ENCODE results near the gene BMPR1A.

The BMPR1A gene

DNA sequence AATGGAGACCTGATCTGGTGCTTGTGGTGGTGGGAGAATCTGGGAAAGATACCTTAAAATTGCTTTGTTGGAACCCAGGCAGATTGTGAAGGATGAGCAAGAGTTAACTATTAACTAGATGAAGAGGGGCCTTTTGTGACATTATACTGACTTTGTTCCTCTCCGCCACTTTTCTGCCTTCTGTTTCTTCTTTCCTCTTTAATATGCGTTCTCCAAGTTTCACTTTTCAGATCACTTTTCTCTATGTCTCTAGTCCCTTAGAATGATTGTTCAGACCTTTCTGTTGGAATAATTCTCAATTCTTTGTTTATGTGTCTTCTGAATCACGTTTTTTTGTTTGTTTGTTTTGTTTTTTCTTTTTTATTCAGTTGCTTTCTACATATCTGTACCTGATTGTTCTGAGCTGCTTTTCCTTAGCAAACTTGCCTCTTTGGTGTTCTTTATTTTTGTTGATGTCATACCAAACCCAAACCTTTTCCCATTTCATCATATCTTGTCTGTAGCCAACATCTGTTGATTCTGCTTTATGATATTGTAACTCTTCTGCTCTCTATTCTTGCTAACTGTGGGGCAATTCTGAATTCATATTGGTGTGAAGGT is 2.8 kb downstream of the BMPR1A start:
- no peak for DNase-seq

DNA sequence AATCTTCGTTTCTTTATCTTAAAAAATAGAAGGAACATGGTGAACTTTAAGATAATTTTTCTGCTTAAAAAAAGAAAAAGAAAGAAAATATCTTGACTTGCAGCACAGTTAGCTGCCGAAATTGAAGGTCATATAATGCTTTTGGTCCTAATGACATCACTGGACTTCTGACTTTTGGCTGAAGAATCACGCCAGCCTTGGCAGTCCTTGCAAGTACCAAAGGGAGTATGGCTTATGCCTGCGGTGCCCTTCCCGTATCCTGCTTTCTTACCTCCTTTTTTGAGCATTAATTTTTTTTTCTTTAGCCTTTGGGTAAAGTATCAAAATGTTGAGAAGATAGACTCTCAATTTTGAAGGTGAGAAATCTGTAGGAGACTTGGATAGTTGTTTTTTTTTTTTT is 7.0 kb downstream of the BMPR1A start:
- no peak for DNase-seq

DNA sequence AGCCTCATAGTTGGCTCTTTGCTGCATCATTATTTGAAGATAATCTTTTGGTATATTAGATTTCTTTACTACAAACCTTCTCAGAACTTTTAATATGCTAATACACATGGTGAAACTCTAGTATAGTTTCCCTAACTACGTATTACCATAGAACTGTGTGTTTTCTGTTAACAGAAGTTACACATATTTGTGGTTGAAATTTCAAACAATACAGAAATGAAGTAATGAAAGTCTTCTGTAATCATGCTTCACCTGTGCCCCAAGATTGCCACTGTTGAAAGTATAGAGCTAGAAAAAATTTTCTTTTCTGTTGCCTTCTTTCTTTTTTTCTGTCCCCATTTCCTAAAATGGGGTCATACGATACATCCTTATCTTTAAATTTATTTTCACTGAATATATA is 9.1 kb downstream of the BMPR1A start:
- no peak for DNase-seq

DNA sequence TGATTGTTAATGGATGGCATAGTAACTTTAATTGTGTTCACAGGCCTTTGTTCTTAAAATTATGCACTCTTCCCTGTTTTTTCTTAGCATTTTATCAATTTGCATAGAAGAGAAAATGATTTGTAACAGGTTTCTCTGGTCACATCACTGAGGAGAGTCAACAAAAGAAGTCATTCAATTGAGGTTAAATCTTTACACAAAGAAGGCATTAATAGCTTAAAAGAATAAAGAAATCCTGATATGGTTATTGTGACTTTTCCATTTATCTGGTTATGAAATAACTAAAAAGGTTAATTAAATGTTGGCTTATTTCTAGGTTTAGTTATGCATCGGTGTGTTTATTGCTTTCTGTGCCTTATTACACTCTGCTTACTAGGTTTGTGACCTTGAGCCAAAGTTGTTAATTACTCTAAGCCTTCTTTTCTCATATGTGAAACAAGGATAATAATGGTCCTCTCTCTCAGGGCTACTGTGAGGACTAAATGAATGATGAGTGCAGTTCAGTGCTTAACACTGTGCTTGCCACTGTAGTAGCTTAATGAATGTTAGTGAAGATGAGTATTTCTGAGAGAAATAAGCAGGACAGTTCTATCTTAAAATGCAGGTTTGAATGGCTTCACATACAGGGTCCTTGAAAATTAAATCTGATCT is 12.1 kb downstream of the BMPR1A start:
- no peak for DNase-seq

- DNase-seq: no peak
Observed at GRCh38 chr10:86769991-86770390, 13.6 kb downstream of the BMPR1A start.

DNA sequence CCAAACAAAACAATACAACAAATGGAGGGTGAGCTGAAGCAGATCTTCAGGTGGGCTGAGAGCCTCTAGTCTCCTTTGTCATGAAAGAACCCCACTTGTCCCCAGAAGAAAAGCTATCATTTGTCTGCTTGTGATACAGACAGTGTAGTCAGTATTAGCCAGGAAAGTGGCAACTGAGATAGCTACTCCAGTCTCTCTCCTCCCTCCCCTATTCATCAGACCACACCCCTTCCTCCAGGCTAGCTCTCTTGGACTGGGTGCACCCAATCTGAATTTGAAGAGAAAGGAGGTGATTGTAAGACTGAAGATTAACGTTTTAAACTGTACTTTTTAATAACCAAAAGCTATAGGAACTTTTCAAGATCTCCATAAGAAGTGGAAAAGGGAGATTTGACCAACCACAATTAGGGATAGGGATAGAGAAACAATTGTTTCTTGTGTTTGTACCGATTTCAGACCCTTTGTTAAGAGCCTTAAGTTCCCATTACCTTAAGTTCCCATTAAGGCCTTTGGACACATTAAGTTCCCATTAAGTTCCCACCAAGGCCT is 14.1 kb downstream of the BMPR1A start:
- no peak for DNase-seq

DNA sequence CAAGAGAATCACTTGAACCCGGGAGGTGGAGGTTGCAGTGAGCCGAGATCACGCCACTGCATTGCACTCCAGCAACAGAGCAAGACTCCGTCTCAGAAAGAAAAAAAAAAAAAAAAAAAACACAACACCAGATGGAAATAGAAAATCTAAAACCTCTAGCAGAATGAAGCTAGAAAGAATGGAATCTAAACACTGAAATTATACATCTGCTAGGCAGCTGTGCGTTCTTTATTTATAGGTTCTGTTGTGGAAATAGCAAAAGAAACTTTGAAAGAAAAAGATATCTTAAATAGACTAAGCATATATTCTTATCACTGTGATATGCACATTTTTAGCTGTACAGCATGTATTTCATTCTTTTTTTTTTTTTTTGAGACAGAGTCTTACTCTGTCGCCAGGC is 17.1 kb downstream of the BMPR1A start:
- DNase-seq: no peak

- DNase-seq: peak in 1 of 51 donors; percentile 19
Observed at GRCh38 chr10:86775056-86775869, 18.8 kb downstream of the BMPR1A start.

DNA sequence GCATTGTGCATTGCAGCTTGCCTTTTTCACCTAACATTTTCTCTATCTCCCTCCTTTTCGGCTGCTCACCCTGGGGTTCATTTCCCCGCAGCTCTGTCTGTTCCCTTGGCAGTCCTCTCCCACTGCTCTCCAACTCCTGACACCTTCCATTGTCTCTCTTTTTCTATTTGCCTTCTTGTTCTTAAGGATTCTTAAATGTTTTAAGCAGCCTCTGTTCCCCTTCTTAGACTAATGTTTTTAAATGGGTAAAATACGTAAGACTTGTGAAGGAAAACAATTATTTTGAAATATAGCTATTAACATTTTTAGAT is 19.4 kb downstream of the BMPR1A start:
- peak in 1 of 51 donors; percentile 39 for DNase-seq

DNA sequence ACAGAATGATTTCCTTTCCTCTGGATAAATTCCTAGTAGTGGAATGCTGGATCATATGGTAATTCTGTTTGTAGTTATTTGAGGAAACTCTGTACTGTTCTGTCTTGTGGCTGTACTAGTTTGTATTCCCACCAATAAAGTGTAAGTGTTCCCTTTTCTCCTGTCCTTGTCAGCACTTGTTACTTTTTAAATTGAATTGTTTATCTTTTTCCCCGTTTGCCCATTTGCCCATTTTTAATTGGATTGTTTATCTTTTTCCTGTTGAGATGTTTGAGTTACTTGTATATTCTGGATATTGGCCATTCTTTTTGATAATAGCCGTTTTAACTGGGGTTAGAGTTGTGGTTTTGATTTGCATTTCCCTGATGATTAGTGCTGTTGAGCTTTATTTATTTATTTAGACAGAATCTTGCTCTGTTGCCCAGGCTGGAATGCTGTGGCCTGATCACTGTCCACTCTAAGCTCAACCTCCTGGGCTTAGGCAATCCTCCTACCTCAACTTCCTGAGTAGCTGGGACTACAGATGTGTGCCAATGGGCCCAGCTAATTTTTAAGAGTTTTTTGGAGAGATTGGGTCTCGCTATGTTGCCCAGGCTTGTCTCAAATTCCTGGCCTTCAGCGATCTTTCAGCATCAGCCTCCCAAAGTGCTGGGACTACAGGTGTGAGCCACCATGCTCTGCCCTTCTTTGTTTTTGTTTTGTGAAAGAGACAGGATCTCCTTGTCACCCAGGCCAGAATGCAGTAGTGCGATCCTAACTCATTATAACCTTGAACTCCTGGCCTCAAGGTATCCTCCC is 23.0 kb downstream of the BMPR1A start:
- no peak for DNase-seq

DNA sequence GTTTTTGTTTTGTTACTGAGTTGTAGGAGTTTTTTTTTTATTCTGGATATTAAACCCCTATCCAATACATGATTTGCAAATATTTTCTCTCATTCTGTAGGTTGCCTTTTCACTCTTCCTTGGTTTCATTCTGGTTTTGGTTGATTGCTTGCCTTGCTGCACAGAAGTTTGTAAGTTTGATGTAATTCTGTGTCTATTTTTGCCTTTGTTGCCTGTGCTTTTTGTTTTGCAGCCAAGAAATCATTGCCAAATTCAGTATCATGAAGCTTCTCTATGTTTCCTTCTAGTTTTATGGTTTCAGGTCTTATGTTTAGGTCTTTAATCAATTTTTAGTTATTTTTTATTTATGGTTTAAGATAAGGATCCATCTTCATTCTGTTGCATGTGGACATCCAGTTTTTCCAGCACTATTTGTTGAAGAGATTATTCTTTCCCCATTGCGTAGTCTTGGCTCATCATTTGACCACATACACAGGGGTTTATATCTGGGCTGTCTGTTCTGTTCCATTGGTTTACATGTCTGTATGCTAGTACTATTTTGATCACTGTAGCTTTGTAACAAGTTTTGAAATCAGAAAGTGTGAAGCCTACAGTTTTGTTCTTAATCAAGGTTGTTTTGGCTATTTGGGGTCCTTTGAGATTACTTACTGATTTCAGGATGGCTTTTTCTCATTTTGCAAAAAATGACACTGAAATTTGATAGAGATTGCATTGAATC is 26.4 kb downstream of the BMPR1A start:
- DNase-seq: no peak

DNA sequence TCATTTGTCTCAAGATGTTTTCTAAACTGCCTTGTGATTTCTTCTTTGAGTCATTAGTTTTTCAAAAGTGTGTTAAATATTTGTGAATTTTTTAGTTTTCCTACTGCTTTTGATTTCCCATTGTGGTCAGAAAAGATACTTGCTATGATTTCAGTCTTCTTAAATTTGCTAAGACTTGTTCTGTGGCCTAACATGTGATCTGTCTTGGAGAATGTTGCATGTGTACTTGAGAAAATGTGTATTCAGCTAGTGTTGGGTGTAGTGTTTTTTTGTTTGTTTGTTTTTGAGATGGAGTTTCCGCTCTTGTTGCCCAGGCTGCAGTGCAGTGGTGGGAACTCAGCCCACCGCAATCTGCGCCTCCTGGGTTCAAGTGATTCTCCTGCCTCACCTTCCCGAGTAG is 28.6 kb downstream of the BMPR1A start:
- no peak for DNase-seq

- no peak for DNase-seq
Observed at GRCh38 chr10:86785968-86786367, 29.5 kb downstream of the BMPR1A start.

DNA sequence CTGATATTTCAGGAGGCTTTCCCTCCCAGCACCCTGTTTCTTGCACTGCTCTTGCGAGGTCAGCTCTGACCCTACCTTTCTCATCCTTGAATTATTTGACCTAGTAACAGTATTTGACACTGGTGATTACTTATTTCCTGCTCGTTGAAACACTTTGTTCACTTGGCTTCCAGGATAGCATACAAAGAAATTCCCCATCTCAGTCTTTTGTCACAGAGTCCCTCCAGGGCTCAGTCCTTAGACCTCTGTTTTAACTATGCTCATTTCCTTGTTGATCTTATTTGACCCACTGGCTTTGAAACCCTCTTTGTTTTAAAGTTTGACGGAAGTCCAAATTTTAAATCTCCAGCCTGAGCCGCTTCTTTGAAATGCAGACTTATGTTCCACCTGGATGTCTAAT is 29.9 kb downstream of the BMPR1A start:
- DNase-seq: no peak

DNA sequence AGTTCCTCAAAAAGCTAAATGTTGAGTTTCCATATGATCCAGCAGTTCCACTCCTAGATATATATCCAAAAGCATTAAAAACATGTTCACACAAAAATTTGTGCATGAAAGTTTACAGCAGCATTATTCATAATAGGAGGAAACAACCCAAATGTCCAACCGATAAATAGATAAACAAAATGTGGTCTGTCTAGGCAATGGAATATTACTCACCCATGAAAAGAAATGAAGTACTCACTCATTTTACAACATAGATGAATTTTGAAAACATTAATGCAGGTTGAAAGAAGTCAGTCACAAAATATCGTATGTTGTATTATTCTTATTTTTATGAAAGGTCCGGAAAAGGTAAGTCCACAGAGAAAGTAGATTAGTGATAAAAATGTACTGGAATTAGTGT is 34.0 kb downstream of the BMPR1A start:
- no peak for DNase-seq

- no peak for DNase-seq
Observed at GRCh38 chr10:86792461-86793167, 36.2 kb downstream of the BMPR1A start.

DNA sequence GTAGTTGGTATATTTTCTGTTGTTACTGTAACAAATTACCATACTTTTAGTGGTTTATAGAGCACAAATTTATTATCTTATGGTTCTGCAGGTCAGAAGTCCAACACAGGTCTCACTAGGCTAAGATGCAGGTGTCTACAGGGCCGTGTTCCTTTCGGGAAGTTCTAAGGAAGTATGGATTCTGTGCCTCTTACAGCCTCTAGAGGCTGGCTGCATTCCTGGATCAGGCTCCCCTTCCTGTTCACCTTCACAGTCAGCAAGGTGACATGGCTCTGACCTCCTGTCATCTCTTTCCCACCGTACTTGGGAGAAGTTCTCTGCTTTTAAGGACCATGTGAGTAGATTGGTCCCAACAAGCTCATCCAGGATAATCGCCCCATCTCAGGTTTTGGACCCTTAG is 37.3 kb downstream of the BMPR1A start:
- DNase-seq: no peak

- peak in 1 of 51 donors; percentile 19 for DNase-seq
Observed at GRCh38 chr10:86795353-86795752, 38.9 kb downstream of the BMPR1A start.

DNA sequence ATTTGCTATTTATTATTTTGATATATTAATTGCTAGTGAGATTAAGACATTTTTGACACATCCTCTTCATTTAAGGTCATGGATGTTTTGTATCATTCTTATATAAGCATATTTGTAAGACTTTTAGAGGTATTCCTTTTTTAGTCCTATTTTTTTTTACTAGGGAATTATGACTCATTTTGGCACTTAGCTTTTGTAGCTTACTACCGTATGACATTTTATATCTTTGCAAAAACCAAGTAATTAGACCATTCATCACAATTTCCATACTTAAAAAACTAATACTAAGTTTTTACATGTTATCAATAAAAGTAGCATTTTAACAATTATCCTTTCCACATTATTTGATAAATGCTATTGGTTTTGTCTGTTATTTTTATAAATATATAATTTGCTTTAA is 41.6 kb downstream of the BMPR1A start:
- no peak for DNase-seq

DNA sequence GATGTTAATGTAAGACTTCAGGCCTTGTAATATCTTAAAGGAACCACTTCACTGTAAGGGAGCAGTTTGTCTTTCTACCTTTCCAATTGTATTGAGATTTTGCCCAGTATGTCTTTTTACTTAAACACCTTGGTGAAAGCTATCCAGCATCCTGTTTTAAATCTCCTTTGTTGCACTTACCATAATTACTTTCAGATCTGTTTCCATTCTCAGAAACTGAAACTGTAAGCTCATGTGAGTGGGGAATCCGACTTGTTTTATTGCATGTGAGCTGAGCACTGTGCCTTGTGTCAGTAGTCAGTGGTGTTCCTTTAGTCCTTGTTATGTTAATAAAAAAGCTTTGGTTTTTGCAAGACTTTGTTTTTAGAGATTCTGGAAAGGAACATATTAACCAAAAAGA is 42.2 kb downstream of the BMPR1A start:
- peak in 1 of 51 donors; percentile 21 for DNase-seq

All from hypothalamus (tissue), 51 donors.